ENCODE measurements around the gene UBE2QL1. TPM values are rescaled to one million over a fixed set of nuclear protein-coding genes. Genes with fewer than 3 reads are reported as not detected.
A peak's percentile ranks its signal among the peaks of the same experiment; 100 is the strongest.

The UBE2QL1 gene
- total and polyA plus RNA-seq, 4 donors = 0.02 to 0.51 (median 0.09) TPM

- Histone ChIP-seq H3K4me3 (no peak overlapping the region), H3K9ac (ENCODE audit: insufficient read depth in 1 of 2, low read length in 2 of 2) (no peak overlapping the region), H3K4me1 (ENCODE audit: control insufficient read depth in 5 of 5, insufficient read depth in 5 of 5, low read length in 5 of 5) (peaks cover 0 to 3% (median 0%) of the 10 kb centered on the region in 5 donors), H3K36me3 (ENCODE audit: control insufficient read depth in 4 of 4, insufficient read depth in 4 of 4, low read length in 4 of 4) (no peaks in the 10 kb centered on the region), H3K27me3 (ENCODE audit: control insufficient read depth in 3 of 3, insufficient read depth in 3 of 3, low read length in 2 of 3) (peaks cover 0 to 4% (median 0%) of the 10 kb centered on the region in 3 donors), H3K9me3 (ENCODE audit: control insufficient read depth in 4 of 4, insufficient read depth in 3 of 4, low read length in 3 of 4) (peaks cover 0 to 7% (median 0%) of the 10 kb centered on the region in 4 donors), H3K27ac (ENCODE audit: low read depth in 1 of 2, low read length in 1 of 2) (no peak overlapping the region)
- TF ChIP-seq CTCF (IDR thresholded peaks at IDR 0.05; ENCODE audit: control extremely low read depth, extremely low read depth) = no peak
- ATAC-seq (ENCODE audit: insufficient read depth, low FRiP score) (no peak), DNase-seq (peak in 1 of 3 donors; percentile 4)
- 51 to 65% methylated on average over 9 of the region's 9 CpGs for WGBS, 2 donors
Observed at GRCh38 chr5:6475626-6476312, 27.1 kb downstream of the UBE2QL1 start.

DNA sequence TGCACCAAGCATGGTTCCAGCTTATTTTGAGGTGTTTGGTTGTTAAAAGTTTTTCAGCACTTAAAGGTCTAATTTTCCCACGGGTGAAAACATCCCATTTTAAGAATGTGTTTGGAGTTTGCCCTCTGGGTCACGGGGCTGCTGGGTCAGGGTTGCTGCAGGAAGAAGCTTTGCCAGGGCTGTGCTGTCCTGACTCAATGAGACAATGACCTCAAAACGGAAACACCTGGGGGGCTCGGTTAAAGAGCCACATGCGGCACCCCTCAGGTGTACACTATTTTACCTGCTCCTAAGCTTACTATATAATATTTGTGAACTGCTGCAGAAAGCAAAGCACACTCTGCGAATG lies 27.6 kb downstream of the UBE2QL1 start:
- H3K36me3 ChIP-seq (ENCODE audit: control insufficient read depth in 4 of 4, insufficient read depth in 4 of 4, low read length in 4 of 4) = no peaks in the 10 kb centered on the region
- peaks cover 0 to 8% (median 0%) of the 10 kb centered on the region in 4 donors for H3K9me3 ChIP-seq (ENCODE audit: control insufficient read depth in 4 of 4, insufficient read depth in 3 of 4, low read length in 3 of 4)
- WGBS, 2 donors = 82 to 87% methylated on average over 6 of the region's 6 CpGs
- H3K4me1 ChIP-seq (ENCODE audit: control insufficient read depth in 5 of 5, insufficient read depth in 5 of 5, low read length in 5 of 5) = peaks cover 0 to 3% (median 0%) of the 10 kb centered on the region in 5 donors
- peaks cover 0 to 3% (median 0%) of the 10 kb centered on the region in 3 donors for H3K27me3 ChIP-seq (ENCODE audit: control insufficient read depth in 3 of 3, insufficient read depth in 3 of 3, low read length in 2 of 3)
- H3K27ac ChIP-seq (ENCODE audit: low read depth in 1 of 2, low read length in 1 of 2) = no peak overlapping the region
- DNase-seq (no peak), ATAC-seq (ENCODE audit: insufficient read depth, low FRiP score) (no peak)
- no peak overlapping the region for H3K9ac ChIP-seq (ENCODE audit: insufficient read depth in 1 of 2, low read length in 2 of 2)
- no peak overlapping the region for H3K4me3 ChIP-seq
- TF ChIP-seq CTCF (IDR thresholded peaks at IDR 0.05; ENCODE audit: control extremely low read depth, extremely low read depth) = no peak

GRCh38 chr5:6478793-6479192 lies 30.1 kb downstream of the UBE2QL1 start:
- H3K9ac ChIP-seq (ENCODE audit: insufficient read depth in 1 of 2, low read length in 2 of 2) = no peak overlapping the region
- H3K4me3 ChIP-seq = no peak overlapping the region
- peaks cover 0 to 3% (median 0%) of the 10 kb centered on the region in 3 donors for H3K27me3 ChIP-seq (ENCODE audit: control insufficient read depth in 3 of 3, insufficient read depth in 3 of 3, low read length in 2 of 3)
- WGBS, 2 donors = 79 to 86% methylated on average over 11 of the region's 11 CpGs
- no peak overlapping the region for H3K27ac ChIP-seq (ENCODE audit: low read depth in 1 of 2, low read length in 1 of 2)
- ATAC-seq (ENCODE audit: insufficient read depth, low FRiP score) (no peak), DNase-seq (no peak)
- H3K36me3 ChIP-seq (ENCODE audit: control insufficient read depth in 4 of 4, insufficient read depth in 4 of 4, low read length in 4 of 4) = no peaks in the 10 kb centered on the region
- peaks cover 0 to 12% (median 0%) of the 10 kb centered on the region in 4 donors for H3K9me3 ChIP-seq (ENCODE audit: control insufficient read depth in 4 of 4, insufficient read depth in 3 of 4, low read length in 3 of 4)
- peaks cover 0 to 3% (median 0%) of the 10 kb centered on the region in 5 donors for H3K4me1 ChIP-seq (ENCODE audit: control insufficient read depth in 5 of 5, insufficient read depth in 5 of 5, low read length in 5 of 5)
- TF ChIP-seq CTCF (IDR thresholded peaks at IDR 0.05; ENCODE audit: control extremely low read depth, extremely low read depth) = no peak
